NCI-H187 treated with DMSO at 0.1 percent for 48 hours (cell line): Measurements from ENCODE around the gene SGPL1.

Experiments used
- DNase-seq: peaks from one replicate; lab custom pipeline; 2025; lab: John Stamatoyannopoulos, UW

Gene SGPL1

DNA sequence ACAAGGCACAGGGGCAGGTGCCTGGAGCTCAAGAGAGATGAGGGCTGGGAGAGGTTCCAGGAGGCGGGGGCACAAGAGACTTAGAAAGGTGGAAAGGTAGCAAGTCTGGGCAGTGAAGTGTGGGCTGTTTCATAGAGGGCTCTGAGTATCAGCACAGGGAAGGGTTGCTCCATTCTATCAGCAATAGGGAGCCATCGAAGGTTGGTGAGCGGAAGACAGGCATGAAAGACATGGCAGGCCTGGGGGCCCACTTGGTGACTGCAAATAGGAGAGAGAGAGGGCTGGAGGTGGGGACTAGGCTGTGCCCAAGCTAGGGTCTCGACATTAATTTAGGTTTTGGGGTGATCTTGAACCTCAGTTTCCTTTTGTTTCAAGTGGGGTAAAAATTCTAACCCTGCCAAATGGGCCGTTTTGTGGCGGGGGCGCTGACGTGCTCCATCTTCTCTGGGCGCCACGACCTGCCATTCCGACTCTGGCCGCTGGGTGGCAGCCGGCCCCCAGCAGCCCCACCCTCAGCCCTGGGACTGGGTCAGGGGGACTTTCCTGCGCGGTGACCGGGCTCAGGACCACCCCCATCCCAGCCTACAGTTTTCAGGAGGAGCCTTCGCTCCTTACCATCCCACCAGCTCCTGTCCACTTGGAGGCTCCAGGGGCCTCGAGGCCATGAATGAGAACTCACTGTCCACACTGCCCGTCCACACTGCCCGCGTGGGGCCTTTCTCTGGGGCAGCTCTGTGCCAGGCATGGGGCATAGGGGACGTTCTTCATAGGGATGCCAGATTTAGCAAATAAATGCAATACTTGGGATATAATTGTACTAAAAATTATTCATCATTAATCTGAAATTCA lies 109.9 kb downstream of the SGPL1 start:
- no peak for DNase-seq

DNA sequence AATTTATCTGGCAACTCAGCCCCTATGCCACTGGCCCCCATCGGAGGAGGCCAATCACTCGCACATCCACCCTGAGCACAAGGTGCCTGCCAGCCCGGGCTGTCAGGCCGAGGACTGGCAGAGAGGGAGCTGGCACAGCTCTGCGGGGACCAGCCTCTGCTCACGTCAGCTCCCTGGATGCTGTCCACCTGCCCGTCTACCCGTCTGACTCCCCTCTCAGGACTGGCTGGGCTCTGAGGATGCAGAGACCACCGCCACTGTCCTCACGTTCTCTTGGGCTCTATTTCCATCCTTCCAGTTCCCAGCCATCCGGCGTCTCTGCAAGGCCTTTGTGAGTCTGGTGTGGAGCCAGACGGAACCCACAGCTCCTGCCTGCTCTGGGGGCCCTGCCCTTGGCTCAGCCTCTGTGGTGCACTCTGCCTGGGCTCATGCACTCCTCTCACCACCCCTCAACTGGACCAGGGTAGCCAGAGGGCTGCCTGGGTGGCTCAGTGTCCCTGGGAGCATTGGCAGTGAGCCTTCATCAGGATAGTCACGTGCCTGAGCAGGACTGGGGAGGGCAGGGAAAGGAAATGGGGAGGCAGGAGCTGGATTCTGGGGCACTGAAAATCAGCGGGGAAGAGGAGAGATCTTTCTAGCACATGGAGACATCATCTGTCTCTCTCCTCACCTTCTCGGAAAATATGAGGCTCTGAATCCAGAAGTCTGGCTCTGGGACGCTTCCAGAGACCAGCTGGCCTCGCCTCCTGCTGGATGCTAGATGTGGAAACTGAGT lies 110.7 kb downstream of the SGPL1 start:
- DNase-seq: no peak

DNA sequence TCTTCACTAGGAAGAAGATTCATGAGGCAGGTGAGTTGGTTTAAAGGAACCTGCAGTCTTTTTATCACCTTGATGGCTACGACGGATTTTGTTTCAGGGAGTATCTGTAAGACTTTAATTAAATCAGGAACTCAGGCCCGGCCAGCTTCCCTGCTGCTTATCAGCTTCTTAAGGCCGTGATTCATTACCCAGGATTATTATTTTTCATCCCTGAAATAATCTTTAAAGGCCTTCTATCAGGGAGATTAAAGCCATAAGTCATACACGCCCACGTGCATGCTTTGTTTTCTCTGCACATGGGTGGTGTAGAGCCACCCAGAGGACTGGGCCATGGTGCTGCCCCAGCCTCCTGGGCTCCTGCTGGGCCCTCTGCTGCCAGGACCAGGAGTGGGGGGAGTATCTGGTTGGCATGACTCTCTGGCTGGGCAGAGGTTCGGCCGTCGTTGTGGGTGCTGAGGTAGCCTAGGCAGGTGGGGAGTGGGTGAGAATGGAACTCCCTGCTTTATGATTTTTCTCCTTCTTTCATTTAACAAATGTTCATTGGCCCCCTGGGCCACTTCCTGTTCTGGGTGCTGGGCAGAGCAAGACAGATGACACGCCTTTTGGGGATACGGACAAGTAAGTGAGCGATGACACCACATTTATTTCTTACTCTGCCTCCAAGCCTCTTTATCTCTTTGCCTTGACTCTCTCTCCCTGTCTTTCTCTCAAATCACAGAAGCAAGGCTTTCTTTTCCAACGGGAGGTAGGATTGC lies 111.6 kb downstream of the SGPL1 start:
- DNase-seq: no peak

DNA sequence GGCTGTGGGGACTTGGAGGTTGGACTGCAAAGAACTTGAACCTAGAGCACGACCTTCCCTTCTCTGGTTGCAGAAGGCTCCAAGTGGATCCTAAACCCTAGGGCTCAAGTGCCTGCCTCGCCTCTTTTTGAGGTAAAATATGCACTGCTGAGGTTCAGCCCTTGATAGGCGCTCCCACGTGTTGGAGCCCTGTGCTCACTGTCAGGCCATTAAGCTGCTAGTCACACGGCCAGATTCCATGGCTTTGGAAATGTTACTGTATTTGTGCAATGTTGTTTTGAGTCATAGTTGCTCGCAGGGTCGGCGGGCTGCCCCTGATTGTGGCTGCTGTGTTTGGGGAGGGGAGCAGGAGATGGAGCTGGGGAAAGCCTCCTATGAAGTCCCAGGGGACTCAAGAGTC lies 112.4 kb downstream of the SGPL1 start:
- no peak for DNase-seq

DNA sequence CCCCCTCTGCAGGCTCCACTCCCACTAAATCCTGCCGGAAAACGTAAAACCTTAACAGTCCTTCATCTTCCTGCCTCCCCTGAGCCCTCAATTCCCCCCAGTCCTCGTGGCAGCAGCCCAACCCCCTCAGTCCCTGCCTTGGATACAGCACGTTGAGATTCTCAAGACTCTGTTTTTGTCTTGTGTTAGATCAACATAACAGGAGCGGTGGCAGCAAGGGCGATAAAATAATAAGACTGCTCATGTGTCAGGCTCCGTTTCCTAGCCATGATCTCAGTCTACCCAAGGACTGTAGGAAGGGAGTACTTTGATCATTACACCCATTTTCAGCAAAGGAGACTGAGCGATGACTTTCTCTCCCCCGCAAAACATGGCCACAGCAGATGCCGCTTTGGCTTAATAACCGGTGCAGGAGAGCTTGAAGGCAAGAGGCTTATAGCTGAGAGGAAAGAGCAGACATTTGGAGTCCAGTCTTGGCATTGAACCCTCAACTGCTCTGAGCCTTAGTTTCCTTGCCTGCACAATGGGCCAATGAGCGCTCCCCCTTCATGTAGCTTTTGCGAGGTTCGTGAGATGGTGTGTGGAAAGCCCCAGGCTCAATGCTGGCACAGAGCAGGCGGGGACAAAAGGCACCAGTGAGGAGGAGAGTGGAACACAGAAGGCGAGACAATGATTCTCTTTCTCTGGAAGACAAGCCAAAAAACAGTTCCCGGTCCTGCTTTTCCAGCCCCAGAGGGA lies 114.7 kb downstream of the SGPL1 start:
- no peak for DNase-seq
